Measurements from ENCODE around the gene CALHM4.
"Not testable (repeated sequence)": the region's sequence is repeated elsewhere in the genome, so short reads cannot be mapped to it uniquely, and the experiment has no call there.

Gene CALHM4

GRCh38 chr6:116578335-116578734 is 24.8 kb downstream of the CALHM4 start:
- no peak for DNase-seq

GRCh38 chr6:116579143-116579542 is 25.6 kb downstream of the CALHM4 start:
- no peak for DNase-seq

- DNase-seq = no peak
These were observed 26.6 kb downstream of the CALHM4 start for GRCh38 chr6:116580198-116580597.

- no peak for DNase-seq
These were observed 32.7 kb downstream of the CALHM4 start for GRCh38 chr6:116586276-116586675.

GRCh38 chr6:116586738-116587137 is 33.2 kb downstream of the CALHM4 start:
- DNase-seq = no peak

- no peak for DNase-seq
These were observed 41.7 kb downstream of the CALHM4 start for GRCh38 chr6:116595247-116595646.

GRCh38 chr6:116596815-116597214 is 43.3 kb downstream of the CALHM4 start:
- DNase-seq = no peak

GRCh38 chr6:116603916-116604315 is 50.4 kb downstream of the CALHM4 start:
- not testable (repeated sequence) for DNase-seq

- DNase-seq = not testable (repeated sequence)
These were observed 51.3 kb downstream of the CALHM4 start for GRCh38 chr6:116604868-116605267.

- no peak for DNase-seq
These were observed 52.4 kb downstream of the CALHM4 start for GRCh38 chr6:116605935-116606334.
